ENCODE data around the gene ANXA7.
"Not testable (repeated sequence)": the region's sequence is repeated elsewhere in the genome, so short reads cannot be mapped to it uniquely, and the experiment has no call there.

ANXA7 gene

GRCh38 chr10:73407495-73407894 is 6.4 kb downstream of the ANXA7 start:
- no peak for DNase-seq (ENCODE audit: low read depth)

GRCh38 chr10:73406846-73407245 is 7.0 kb downstream of the ANXA7 start:
- DNase-seq (ENCODE audit: low read depth): no peak

GRCh38 chr10:73405556-73405955 is 8.3 kb downstream of the ANXA7 start:
- no peak for DNase-seq (ENCODE audit: low read depth)

- no peak for DNase-seq (ENCODE audit: low read depth)
Observed at GRCh38 chr10:73404690-73405089, 9.2 kb downstream of the ANXA7 start.

GRCh38 chr10:73401636-73402035 is 12.2 kb downstream of the ANXA7 start:
- DNase-seq (ENCODE audit: low read depth): no peak

- DNase-seq (ENCODE audit: low read depth): no peak
Observed at GRCh38 chr10:73399063-73399462, 14.8 kb downstream of the ANXA7 start.

- DNase-seq (ENCODE audit: low read depth): no peak
Observed at GRCh38 chr10:73398024-73398423, 15.8 kb downstream of the ANXA7 start.

GRCh38 chr10:73394325-73394724 is 19.5 kb downstream of the ANXA7 start:
- not testable (repeated sequence) for DNase-seq (ENCODE audit: low read depth)

GRCh38 chr10:73388228-73388627 is 25.6 kb downstream of the ANXA7 start:
- DNase-seq (ENCODE audit: low read depth): no peak

GRCh38 chr10:73386583-73386982 is 27.3 kb downstream of the ANXA7 start:
- DNase-seq (ENCODE audit: low read depth): no peak

GRCh38 chr10:73379064-73379748 is 34.7 kb downstream of the ANXA7 start:
- no peak for DNase-seq (ENCODE audit: low read depth)

- DNase-seq (ENCODE audit: low read depth): no peak
Observed at GRCh38 chr10:73376679-73377078, 37.2 kb downstream of the ANXA7 start.

- no peak for DNase-seq (ENCODE audit: low read depth)
Observed at GRCh38 chr10:73368238-73368637, 45.6 kb downstream of the ANXA7 start.

GRCh38 chr10:73366381-73367298 is 47.2 kb downstream of the ANXA7 start:
- DNase-seq (ENCODE audit: low read depth): no peak

- no peak for DNase-seq (ENCODE audit: low read depth)
Observed at GRCh38 chr10:73364964-73365363, 48.9 kb downstream of the ANXA7 start.

GRCh38 chr10:73359492-73359891 is 54.4 kb downstream of the ANXA7 start:
- DNase-seq (ENCODE audit: low read depth): no peak

GRCh38 chr10:73358331-73359279 is 55.3 kb downstream of the ANXA7 start, which contains the start of gene CFAP70:
Gene CFAP70 (minus strand): TSS chr10:73358864. CDS start chr10:73354796, 4,068 bp downstream.
- peak; percentile 79 for DNase-seq (ENCODE audit: low read depth)

GRCh38 chr10:73357821-73358220 is 56.0 kb downstream of the ANXA7 start:
- no peak for DNase-seq (ENCODE audit: low read depth)

- DNase-seq (ENCODE audit: low read depth): no peak
Observed at GRCh38 chr10:73357166-73357565, 56.7 kb downstream of the ANXA7 start.

GRCh38 chr10:73344269-73344668 is 69.6 kb downstream of the ANXA7 start:
- DNase-seq (ENCODE audit: low read depth): no peak

GRCh38 chr10:73340121-73340520 is 73.7 kb downstream of the ANXA7 start:
- DNase-seq (ENCODE audit: low read depth): no peak

- no peak for DNase-seq (ENCODE audit: low read depth)
Observed at GRCh38 chr10:73339436-73339835, 74.4 kb downstream of the ANXA7 start.
